Mesangial cell (primary cell): ENCODE results near the gene ZNF577. TPM values are rescaled to one million over a fixed set of nuclear protein-coding genes. Genes with fewer than 3 reads are reported as not detected.

Source experiments
- total RNA-seq: library from RNA; depleted of rRNA; stranded (reverse); fragments of >200 nt; gene quantifications from 2 replicates; pipeline ENCODE4 v1.2.3, GENCODE V29; 2015

Gene ZNF577
- total RNA-seq = 2.5 and 4.4 TPM in 2 replicates

DNA sequence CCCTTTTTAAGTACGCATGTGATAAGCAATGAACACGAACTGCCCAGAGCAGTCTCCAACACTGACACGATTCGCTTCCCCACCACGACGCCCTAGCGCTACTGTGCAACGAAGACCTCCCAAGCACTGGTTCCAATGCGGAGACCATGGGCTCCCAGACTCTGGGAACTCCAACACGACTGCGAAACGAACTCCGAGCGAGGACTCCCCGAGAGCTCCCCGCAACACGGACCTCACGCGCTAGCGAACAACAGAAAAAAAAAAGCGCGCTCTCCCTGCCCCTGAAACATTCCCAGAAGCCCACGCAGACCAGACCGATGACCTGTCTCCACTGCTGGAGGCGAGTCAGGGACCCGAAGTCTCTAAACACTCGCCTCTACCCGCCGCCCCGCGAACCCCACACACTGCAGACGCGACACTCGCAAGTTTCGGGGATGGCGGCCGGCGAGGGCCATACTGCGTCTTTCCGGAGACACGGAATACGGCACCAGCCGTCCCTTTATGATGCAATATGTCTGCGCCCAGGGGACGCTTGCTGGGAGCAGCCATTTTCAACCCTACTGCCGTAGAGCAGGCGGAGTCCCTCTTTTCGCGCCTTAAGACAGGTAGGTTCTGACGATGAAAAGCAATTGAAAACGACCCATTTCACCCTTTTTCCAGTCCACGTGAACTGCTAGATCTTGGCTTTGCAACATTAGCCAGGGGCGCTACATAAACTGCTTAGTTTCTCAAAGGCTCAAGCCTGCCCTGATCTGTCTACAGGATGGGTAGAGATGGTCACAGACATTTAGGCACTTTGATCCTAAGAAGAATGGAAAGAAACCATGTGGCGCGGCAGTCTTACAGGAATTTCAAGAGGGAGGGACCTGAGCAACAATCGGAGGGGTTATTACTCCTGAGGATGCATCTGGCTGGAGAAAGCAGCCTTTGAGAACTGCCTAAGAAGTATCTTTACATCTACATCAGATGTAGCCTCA is at the start of gene ZNF577:
Gene ZNF577 (minus strand): TSS at position 430 of the 977 bp plus-strand sequence. CDS start 7,569 bp downstream, outside the sequence.

GRCh38 chr19:51926784-51927741 is 39.3 kb upstream of the ZNF577 start, which contains the start of gene ZNF613:
Gene ZNF613, plus strand, starts transcription at chr19:51927472. Its CDS starts 8,749 bp downstream, at chr19:51936221.

DNA sequence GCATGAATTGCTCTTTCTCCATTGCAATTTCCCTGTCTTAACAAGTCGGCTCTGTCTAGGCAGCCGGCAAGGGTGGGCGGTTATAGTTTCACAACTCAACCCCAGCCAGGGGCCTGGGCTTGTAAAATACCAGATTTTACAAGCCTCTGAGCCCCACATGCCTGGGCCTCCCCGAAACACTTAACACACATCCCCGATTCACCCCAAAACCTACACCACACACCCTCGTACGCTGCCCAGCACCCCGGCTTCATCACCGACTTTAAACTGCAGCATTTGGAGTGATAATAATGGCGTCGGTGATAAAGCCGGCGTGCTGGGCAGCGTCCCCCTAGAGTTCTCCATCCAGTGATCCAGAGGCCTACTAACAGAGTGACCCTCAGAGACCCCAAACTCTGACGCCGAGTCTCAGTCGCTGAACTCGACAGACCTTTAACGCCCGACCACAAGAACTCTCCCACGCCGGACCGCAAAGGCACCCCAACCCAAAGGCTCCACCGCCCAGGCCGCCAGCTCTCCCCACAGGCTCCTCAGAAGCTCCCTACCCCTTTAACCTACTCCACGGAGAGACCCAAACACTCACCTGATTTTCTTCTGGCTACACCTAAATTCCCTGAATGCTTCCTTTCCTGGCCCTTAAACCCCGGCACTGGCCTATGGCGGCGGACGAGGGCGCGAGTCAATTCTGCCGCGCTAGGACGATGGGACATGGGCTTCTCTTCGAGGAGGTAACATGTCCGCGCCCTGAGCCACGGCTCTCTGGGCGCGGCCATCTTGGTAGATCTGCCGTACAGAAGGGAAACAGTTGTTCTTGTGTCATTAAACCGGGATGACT is 16.8 kb upstream of the ZNF577 start, which contains the start of gene ZNF649:
Gene ZNF649 (minus strand): TSS at position 687 of the 835 bp plus-strand sequence. CDS start 4,910 bp downstream, outside the sequence.

Other genes starting within 250 kb of the ZNF577 start
- gene SIGLEC14, start 241.1 kb downstream of the ZNF577 start, total RNA-seq = not detected in 2 replicates
- gene SPACA6, start 194.6 kb downstream of the ZNF577 start, total RNA-seq = 8.1 and 13.1 TPM in 2 replicates
- 0.33 TPM in 1 of 2 replicates, not detected in the other for gene HAS1, start 164.0 kb downstream of the ZNF577 start, total RNA-seq
- 0.81 TPM in 1 of 2 replicates, not detected in the other for gene FPR1, start 136.1 kb downstream of the ZNF577 start, total RNA-seq
- gene FPR2, start 126.8 kb downstream of the ZNF577 start, total RNA-seq = not detected in 2 replicates
- gene FPR3, start 92.8 kb downstream of the ZNF577 start, total RNA-seq = not detected in 2 replicates
- 4.7 and 4.9 TPM in 2 replicates for gene ZNF649, start 17.1 kb upstream of the ZNF577 start, total RNA-seq
- 1.6 and 2.9 TPM in 2 replicates for gene ZNF613, start 39.5 kb upstream of the ZNF577 start, total RNA-seq
- gene ZNF350, start 98.9 kb upstream of the ZNF577 start, total RNA-seq = 2.0 and 2.7 TPM in 2 replicates
- gene ZNF615, start 120.3 kb upstream of the ZNF577 start, total RNA-seq = 2.9 and 3.2 TPM in 2 replicates
- 3.9 and 4.1 TPM in 2 replicates for gene ZNF614, start 140.4 kb upstream of the ZNF577 start, total RNA-seq
- gene ZNF432, start 160.9 kb upstream of the ZNF577 start, total RNA-seq = 2.1 and 3.4 TPM in 2 replicates
- gene ZNF841, start 207.8 kb upstream of the ZNF577 start, total RNA-seq = 4.2 TPM in 2 replicates